Type B pancreatic cell (in vitro differentiated cells): ENCODE results near the gene CHRM2. TPM values are rescaled to one million over a fixed set of nuclear protein-coding genes. Genes with fewer than 3 reads are reported as not detected.

Experiments used
- DNase-seq: peaks from one replicate; pipeline ENCODE4 v3.0.0; 2021; ENCODE audit warnings: mixed read lengths; ENCODE audit not compliant: unreplicated experiment; ENCODE audit errors: extremely low spot score
- H3K27ac Mint-ChIP-seq: 2 replicates; pipeline ENCODE4 v1.8.0; 2021; ENCODE audit warnings: mild to moderate bottlenecking, mixed read lengths
- H3K27me3 Mint-ChIP-seq: 2 replicates; pipeline ENCODE4 v1.8.0; 2021; ENCODE audit warnings: mixed read lengths
- H3K36me3 Mint-ChIP-seq: 2 replicates; pipeline ENCODE4 v1.8.0; 2021; ENCODE audit warnings: mixed read lengths
- H3K4me1 Mint-ChIP-seq: one replicate; pipeline ENCODE4 v1.8.0; 2021; ENCODE audit warnings: mixed read lengths; ENCODE audit not compliant: unreplicated experiment
- H3K4me3 Mint-ChIP-seq: 2 replicates; pipeline ENCODE4 v1.8.0; 2021; ENCODE audit warnings: mild to moderate bottlenecking, mixed read lengths
- H3K9me3 Mint-ChIP-seq: 2 replicates; pipeline ENCODE4 v1.8.0; 2021; ENCODE audit warnings: mixed read lengths
- total RNA-seq: library from RNA; stranded (reverse); gene quantifications from 2 replicates; pipeline ENCODE4 v1.2.1, GENCODE V29; 2021; ENCODE audit warnings: low replicate concordance
- TF ChIP-seq, protein P1 (sequence below): fragments of 200-600 bp; sonication (generic); conservative IDR thresholded peaks from 2 replicates; pipeline ENCODE4 v1.5.0; 2021; ENCODE audit warnings: antibody characterized with exemption, mild to moderate bottlenecking

CHRM2 gene
- total RNA-seq, 1 donor from 2014 or later: 12.2 TPM

DNA sequence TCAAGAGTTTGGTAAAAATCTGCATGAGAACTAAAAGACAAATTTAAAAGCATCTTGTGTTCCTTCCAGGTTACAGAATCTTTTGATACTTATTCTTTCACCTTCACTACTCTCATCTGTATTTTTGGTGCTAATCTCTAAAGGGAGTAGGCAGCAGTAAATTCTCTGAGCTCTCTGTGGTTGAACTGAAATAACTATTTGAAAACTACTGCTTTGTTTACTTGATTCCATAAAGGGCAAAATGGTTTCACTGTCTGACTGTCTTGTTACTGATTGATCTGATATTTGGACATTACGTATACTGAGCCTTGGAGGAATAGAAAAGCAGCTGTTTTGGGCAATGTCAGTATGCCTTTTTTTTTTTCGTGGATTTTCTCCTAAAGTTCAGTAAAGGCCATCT lies 103.3 kb downstream of the CHRM2 start:
- no peak for DNase-seq
- H3K4me3 Mint-ChIP-seq: no peak overlapping the region
- H3K9me3 Mint-ChIP-seq: no peaks in the 10 kb centered on the region
- no peak overlapping the region for H3K27ac Mint-ChIP-seq
- TF ChIP-seq, protein P1, sequence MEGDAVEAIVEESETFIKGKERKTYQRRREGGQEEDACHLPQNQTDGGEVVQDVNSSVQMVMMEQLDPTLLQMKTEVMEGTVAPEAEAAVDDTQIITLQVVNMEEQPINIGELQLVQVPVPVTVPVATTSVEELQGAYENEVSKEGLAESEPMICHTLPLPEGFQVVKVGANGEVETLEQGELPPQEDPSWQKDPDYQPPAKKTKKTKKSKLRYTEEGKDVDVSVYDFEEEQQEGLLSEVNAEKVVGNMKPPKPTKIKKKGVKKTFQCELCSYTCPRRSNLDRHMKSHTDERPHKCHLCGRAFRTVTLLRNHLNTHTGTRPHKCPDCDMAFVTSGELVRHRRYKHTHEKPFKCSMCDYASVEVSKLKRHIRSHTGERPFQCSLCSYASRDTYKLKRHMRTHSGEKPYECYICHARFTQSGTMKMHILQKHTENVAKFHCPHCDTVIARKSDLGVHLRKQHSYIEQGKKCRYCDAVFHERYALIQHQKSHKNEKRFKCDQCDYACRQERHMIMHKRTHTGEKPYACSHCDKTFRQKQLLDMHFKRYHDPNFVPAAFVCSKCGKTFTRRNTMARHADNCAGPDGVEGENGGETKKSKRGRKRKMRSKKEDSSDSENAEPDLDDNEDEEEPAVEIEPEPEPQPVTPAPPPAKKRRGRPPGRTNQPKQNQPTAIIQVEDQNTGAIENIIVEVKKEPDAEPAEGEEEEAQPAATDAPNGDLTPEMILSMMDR: no peak
- no peaks in the 10 kb centered on the region for H3K27me3 Mint-ChIP-seq
- H3K36me3 Mint-ChIP-seq: no peaks in the 10 kb centered on the region
- H3K4me1 Mint-ChIP-seq: no peaks in the 10 kb centered on the region

DNA sequence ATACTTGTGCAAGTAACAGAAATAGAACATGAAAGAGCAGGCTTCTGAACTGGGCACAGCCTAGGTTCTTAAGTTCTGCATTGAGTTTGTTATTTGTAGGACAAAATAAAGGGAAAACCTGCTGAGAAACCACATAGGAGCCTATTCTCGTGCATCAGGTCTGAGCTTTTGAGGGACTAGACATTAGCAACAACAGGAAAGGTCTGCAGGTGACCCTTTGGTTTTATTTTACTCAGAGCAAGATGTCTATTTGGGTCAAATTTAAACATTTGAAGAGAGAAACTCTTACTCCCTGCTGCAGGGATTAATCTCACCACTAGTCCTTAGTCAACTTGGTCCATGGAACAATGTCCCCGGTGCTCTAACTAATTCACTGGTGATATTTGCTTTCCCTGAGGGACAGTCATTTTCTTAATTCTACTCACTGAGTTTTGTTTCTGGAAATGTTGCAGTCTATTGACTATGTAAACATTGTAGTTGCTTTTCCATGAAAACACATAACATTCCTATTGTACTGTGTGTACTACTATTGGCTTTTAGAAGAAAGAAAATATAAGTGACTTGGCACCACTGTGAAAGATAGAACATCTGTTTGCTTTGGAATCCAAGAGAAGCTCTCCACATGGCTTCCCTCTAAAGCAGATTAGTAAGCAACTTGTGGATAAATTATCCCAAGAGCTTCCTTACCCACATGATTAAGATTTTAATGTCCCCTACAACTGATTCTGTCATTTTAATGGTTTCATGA lies 108.2 kb downstream of the CHRM2 start:
- TF ChIP-seq, protein P1: no peak
- no peaks in the 10 kb centered on the region for H3K4me1 Mint-ChIP-seq
- no peaks in the 10 kb centered on the region for H3K9me3 Mint-ChIP-seq
- DNase-seq: no peak
- H3K27me3 Mint-ChIP-seq: no peaks in the 10 kb centered on the region
- H3K4me3 Mint-ChIP-seq: no peak overlapping the region
- no peak overlapping the region for H3K27ac Mint-ChIP-seq
- H3K36me3 Mint-ChIP-seq: no peaks in the 10 kb centered on the region

DNA sequence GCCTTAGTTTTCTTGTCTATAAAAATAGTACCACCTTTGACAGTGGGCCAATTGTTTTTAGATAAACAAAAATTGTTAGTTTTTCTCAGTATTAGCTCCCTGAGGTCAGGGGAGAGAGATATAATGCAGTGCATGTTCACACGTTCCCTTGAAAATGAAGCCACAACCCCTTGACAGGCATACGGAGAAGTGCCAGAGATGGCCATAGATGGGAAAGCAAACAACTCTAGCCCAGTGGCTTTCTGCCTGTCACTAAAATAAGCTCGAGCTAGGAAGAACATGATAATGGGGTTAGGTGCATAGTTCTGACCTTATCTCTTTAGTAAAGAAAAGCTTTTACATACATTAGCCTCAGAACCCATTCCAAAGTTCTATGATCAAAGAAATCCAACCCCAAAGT lies 124.9 kb downstream of the CHRM2 start:
- DNase-seq: no peak
- Mint-ChIP-seq H3K36me3 (no peaks in the 10 kb centered on the region), H3K4me1 (no peaks in the 10 kb centered on the region), H3K27me3 (no peaks in the 10 kb centered on the region), H3K27ac (no peak overlapping the region), H3K4me3 (no peak overlapping the region), H3K9me3 (no peaks in the 10 kb centered on the region)
- TF ChIP-seq, protein P1: no peak

DNA sequence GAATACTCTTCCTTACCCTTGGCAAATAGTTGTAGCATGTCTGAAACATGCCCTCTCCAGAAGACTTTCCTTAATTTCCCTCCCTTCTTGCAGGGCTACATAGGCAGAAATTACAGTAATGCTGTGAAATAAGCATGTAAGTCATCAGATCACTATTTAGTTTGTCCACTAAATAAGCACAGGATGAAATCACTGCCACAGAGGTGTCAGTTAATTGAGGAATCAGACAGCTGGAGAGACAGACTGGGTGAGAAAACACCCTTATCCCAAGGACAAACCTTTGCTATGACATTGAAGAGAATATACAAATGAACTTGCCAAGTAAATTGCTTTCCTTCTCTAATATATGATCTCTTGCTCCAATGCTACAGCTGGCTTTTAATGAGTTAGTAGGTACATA lies 129.3 kb downstream of the CHRM2 start:
- Mint-ChIP-seq H3K9me3 (no peaks in the 10 kb centered on the region), H3K4me1 (peaks cover 17% of the 10 kb centered on the region), H3K27ac (peak overlapping the region; percentile 7), H3K27me3 (no peaks in the 10 kb centered on the region), H3K36me3 (no peaks in the 10 kb centered on the region), H3K4me3 (no peak overlapping the region)
- no peak for DNase-seq
- TF ChIP-seq, protein P1: no peak

DNA sequence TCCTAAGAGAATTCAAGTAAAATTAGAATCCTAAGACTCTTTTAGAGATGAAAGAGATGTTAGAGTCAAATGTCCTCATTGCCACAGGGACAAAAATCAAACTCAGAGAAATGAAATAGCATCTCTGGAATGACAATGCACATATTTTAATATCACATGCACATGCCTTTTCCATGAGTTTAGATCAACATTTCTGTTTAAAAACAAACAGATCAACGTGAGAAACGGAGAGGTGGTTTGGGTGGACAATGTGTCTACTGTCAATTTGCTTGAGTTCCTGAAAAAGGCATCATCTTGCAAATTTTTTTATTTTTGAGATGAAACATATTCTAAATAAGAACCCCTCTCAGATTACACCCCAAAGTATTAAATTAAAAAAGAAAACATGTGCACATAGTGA lies 130.0 kb downstream of the CHRM2 start:
- TF ChIP-seq, protein P1: no peak
- DNase-seq: no peak
- H3K27me3 Mint-ChIP-seq: no peaks in the 10 kb centered on the region
- H3K4me1 Mint-ChIP-seq: peaks cover 20% of the 10 kb centered on the region
- H3K4me3 Mint-ChIP-seq: no peak overlapping the region
- no peaks in the 10 kb centered on the region for H3K36me3 Mint-ChIP-seq
- H3K27ac Mint-ChIP-seq: peak overlapping the region; percentile 7
- H3K9me3 Mint-ChIP-seq: no peaks in the 10 kb centered on the region
